Gastrocnemius medialis (tissue), 4 donors: ENCODE data around the gene FAM229B. TPM values are rescaled to one million over a fixed set of nuclear protein-coding genes. Genes with fewer than 3 reads are reported as not detected.

Experiments used
- ATAC-seq, 2 donors: fragments of 150-250 bp; one replicate each; pipeline ENCODE4 v1.9.1; 2016
- DNase-seq, 2 donors: peaks; one replicate each; pipeline ENCODE4 v3.0.0-alpha.2; 2019
- H3K27ac ChIP-seq, 4 donors: fragments of 200-600 bp; sonication (generic); 1 replicate in 1 of 4; 2 replicates in 3 of 4; pipeline ENCODE4 v1.5.1; 2016 to 2018; ENCODE audit warnings: mild to moderate bottlenecking in 2 of 4, moderate library complexity in 1 of 4
- H3K27me3 ChIP-seq, 3 donors: fragments of 200-600 bp; sonication (generic) in 2 of 3; 1 replicate in 1 of 3; 2 replicates in 2 of 3; pipeline versions ENCODE4 v1.5.1 to v1.6.0; 2016 to 2019; ENCODE audit warnings: mild to moderate bottlenecking in 1 of 3, moderate library complexity in 1 of 3
- H3K36me3 ChIP-seq, 2 donors: fragments of 200-600 bp; sonication (generic) in 1 of 2; one replicate each; pipeline ENCODE4 v1.5.1; 2017 to 2018
- H3K4me1 ChIP-seq, 2 donors: fragments of 200-600 bp; sonication (generic) in 1 of 2; one replicate each; pipeline ENCODE4 v1.5.1; 2016 to 2017; ENCODE audit warnings: mild to moderate bottlenecking in 2 of 2
- H3K4me3 ChIP-seq, 4 donors: fragments of 200-600 bp; sonication (generic) in 3 of 4; 1 replicate in 1 of 4; 2 replicates in 3 of 4; pipeline ENCODE4 v1.5.1; 2016 to 2019; ENCODE audit warnings: mild to moderate bottlenecking in 2 of 4
- H3K9me3 ChIP-seq, 3 donors: fragments of 200-600 bp; sonication (generic) in 2 of 3; 1 replicate in 1 of 3; 2 replicates in 2 of 3; pipeline ENCODE4 v1.5.1; 2016 to 2019
- CTCF ChIP-seq, 5 experiments: fragments of 450-650 bp in 3 of 5; fragments of 200-600 bp in 2 of 5; sonication (generic) in 2 of 5; IDR thresholded peaks in 4 of 5; conservative IDR thresholded peaks in 1 of 5; 1 replicate in 4 of 5; 2 replicates in 1 of 5; pipeline ENCODE4 v1.5.1; 2016 to 2019; ENCODE audit warnings: antibody characterized with exemption in 5 of 5, mild to moderate bottlenecking in 3 of 5, moderate library complexity in 3 of 5
- POLR2A ChIP-seq, 2 donors: fragments of 450-650 bp; IDR thresholded peaks; one replicate each; pipeline ENCODE4 v1.6.1; 2017; ENCODE audit warnings: antibody characterized with exemption in 2 of 2, mild to moderate bottlenecking in 2 of 2, moderate library complexity in 2 of 2
- in situ Hi-C, 4 donors: fragments of 200-750 bp; cut with MboI; loops; one replicate each; pipeline versions ENCODE4 v1.15.0 to v1.8.0; 2017; ENCODE audit warnings: low sequenced_read_pairs in 4 of 4
- intact Hi-C: fragments of 100-400 bp; cut with DNase I; formaldehyde crosslinking; loops from one replicate; pipeline ENCODE4 v1.15.1; 2023; ENCODE audit warnings: low total_unique reads
- total RNA-seq, 4 donors: library from RNA; depleted of rRNA; stranded (reverse); fragments of >200 nt; gene quantifications; one replicate each; pipeline versions ENCODE4 v1.1.0 to v1.2.3, GENCODE V29; 2016

Gene FAM229B
- total RNA-seq, 4 donors from 2014 or later = 0.58 to 3.9 (median 1.1) TPM

- Histone ChIP-seq H3K4me3 (no peak overlapping the region), H3K27me3 (no peaks in the 10 kb centered on the region), H3K36me3 (no peaks in the 10 kb centered on the region), H3K9me3 (no peaks in the 10 kb centered on the region), H3K4me1 (no peaks in the 10 kb centered on the region), H3K27ac (no peak overlapping the region)
- no peak for DNase-seq
- in situ Hi-C loops = no loop called here
- intact Hi-C loops = no loop called here
- no peak for ATAC-seq
- TF ChIP-seq POLR2A (IDR thresholded peaks at IDR 0.05) (no peak), CTCF (IDR thresholded peaks at IDR 0.05 in 4 of 5, conservative IDR thresholded peaks at IDR 0.05 in 1 of 5) (no peak)
Measured at GRCh38 chr6:112148103-112148502, 60.7 kb downstream of the FAM229B start.

- no peaks in the 10 kb centered on the region for H3K36me3 ChIP-seq
- intact Hi-C loops = no loop called here
- H3K27ac ChIP-seq = peak overlapping the region in 2 of 4 donors; percentile 8 to 21
- in situ Hi-C loops = no loop called here
- TF ChIP-seq POLR2A (IDR thresholded peaks at IDR 0.05) = no peak
- no peak for TF ChIP-seq CTCF (IDR thresholded peaks at IDR 0.05 in 4 of 5, conservative IDR thresholded peaks at IDR 0.05 in 1 of 5)
- no peaks in the 10 kb centered on the region for H3K9me3 ChIP-seq
- H3K27me3 ChIP-seq = no peaks in the 10 kb centered on the region
- no peak overlapping the region for H3K4me3 ChIP-seq
- ATAC-seq (no peak), DNase-seq (no peak)
- H3K4me1 ChIP-seq = no peaks in the 10 kb centered on the region
Measured at GRCh38 chr6:112149236-112149635, 61.8 kb downstream of the FAM229B start.

- Histone ChIP-seq H3K27me3 (no peaks in the 10 kb centered on the region), H3K9me3 (no peaks in the 10 kb centered on the region), H3K4me3 (no peak overlapping the region), H3K36me3 (no peaks in the 10 kb centered on the region), H3K4me1 (no peaks in the 10 kb centered on the region), H3K27ac (peak overlapping the region in 3 of 4 donors; percentile 8 to 21 (median 16))
- no peak for DNase-seq
- no peak for TF ChIP-seq POLR2A (IDR thresholded peaks at IDR 0.05)
- no peak for TF ChIP-seq CTCF (IDR thresholded peaks at IDR 0.05 in 4 of 5, conservative IDR thresholded peaks at IDR 0.05 in 1 of 5)
- intact Hi-C loops (no loop called here), in situ Hi-C loops (no loop called here)
- ATAC-seq = peak in 1 of 2 donors; percentile 27
Measured at GRCh38 chr6:112149719-112150263, 62.4 kb downstream of the FAM229B start.

GRCh38 chr6:112150363-112150762 lies 63.0 kb downstream of the FAM229B start:
- H3K27me3 ChIP-seq = no peaks in the 10 kb centered on the region
- H3K9me3 ChIP-seq = no peaks in the 10 kb centered on the region
- intact Hi-C loops = no loop called here
- TF ChIP-seq CTCF (IDR thresholded peaks at IDR 0.05 in 4 of 5, conservative IDR thresholded peaks at IDR 0.05 in 1 of 5) = no peak
- no peak for TF ChIP-seq POLR2A (IDR thresholded peaks at IDR 0.05)
- DNase-seq (peak in 1 of 2 donors; percentile 16), ATAC-seq (no peak)
- no peak overlapping the region for H3K4me3 ChIP-seq
- in situ Hi-C loops = no loop called here
- H3K36me3 ChIP-seq = no peaks in the 10 kb centered on the region
- H3K4me1 ChIP-seq = no peaks in the 10 kb centered on the region
- peak overlapping the region in 2 of 4 donors; percentile 15 to 22 for H3K27ac ChIP-seq

Other genes with a start within 250 kb of the FAM229B start
- gene FYN, start 214.1 kb upstream of the FAM229B start, total RNA-seq = 10 to 100 TPM in 3 of 4 donors, 1 to 10 TPM in 1; 9.2 to 36.8 (median 17.0) TPM
- gene CCN6, start 33.5 kb upstream of the FAM229B start, total RNA-seq = not detected
- 10 to 100 TPM in 2 of 4 donors, 1 to 10 TPM in 2; 6.1 to 14.7 (median 10.0) TPM for gene TUBE1, start 109 bp upstream of the FAM229B start, total RNA-seq
- gene LAMA4, start 167.0 kb downstream of the FAM229B start, total RNA-seq = 10 to 100 TPM in 1 of 4 donors, 1 to 10 TPM in 3; 4.4 to 19.1 (median 7.4) TPM